Small intestine (tissue), 16 donors: ENCODE measurements around the gene NDUFB5. TPM values are rescaled to one million over a fixed set of nuclear protein-coding genes. Genes with fewer than 3 reads are reported as not detected.

Source experiments
- DNase-seq, 2 donors: peaks; one replicate each; pipeline versions ENCODE4 v3.0.0 to v3.0.0-alpha.2; 2013
- FAIRE-seq: peaks from 2 replicates; lab custom pipeline; 2012; peaks lifted over from hg19 to GRCh38; lab: Jason Lieb, UNC
- H3K27ac ChIP-seq, 3 donors: one replicate each; pipeline ENCODE4 v1.5.1; 2013; ENCODE audit warnings: low read length in 2 of 3, mild to moderate bottlenecking in 2 of 3, control low read depth in 1 of 3, inconsistent platforms in 1 of 3, low read depth in 1 of 3, moderate library complexity in 1 of 3
- H3K27me3 ChIP-seq, 3 donors: one replicate each; pipeline ENCODE4 v1.6.1; 2013; ENCODE audit warnings: low read length in 3 of 3, inconsistent platforms in 1 of 3; ENCODE audit not compliant: control insufficient read depth in 3 of 3, insufficient read depth in 3 of 3
- H3K36me3 ChIP-seq, 3 donors: one replicate each; pipeline ENCODE4 v1.6.1; 2013; ENCODE audit warnings: low read length in 3 of 3, inconsistent platforms in 1 of 3, low read depth in 1 of 3, mild to moderate bottlenecking in 1 of 3, moderate library complexity in 1 of 3; ENCODE audit not compliant: control insufficient read depth in 3 of 3, insufficient read depth in 2 of 3
- H3K4me1 ChIP-seq, 3 donors: one replicate each; pipeline ENCODE4 v1.6.1; 2013; ENCODE audit warnings: low read length in 2 of 3, inconsistent platforms in 1 of 3, low read depth in 1 of 3, mild to moderate bottlenecking in 1 of 3, moderate library complexity in 1 of 3; ENCODE audit not compliant: control insufficient read depth in 3 of 3, insufficient read depth in 2 of 3
- H3K4me3 ChIP-seq, 3 donors: one replicate each; pipeline ENCODE4 v1.5.1; 2013; ENCODE audit warnings: low read length in 3 of 3, control low read depth in 1 of 3, inconsistent platforms in 1 of 3, low read depth in 1 of 3, mild to moderate bottlenecking in 1 of 3, moderate library complexity in 1 of 3
- H3K9me3 ChIP-seq, 2 donors: one replicate each; pipeline ENCODE4 v1.6.1; 2013; ENCODE audit warnings: low read depth in 1 of 2, low read length in 1 of 2; ENCODE audit not compliant: control insufficient read depth in 2 of 2, insufficient read depth in 1 of 2
- WGBS, 3 donors: extraction: QIAGEN DNeasy Blood & Tissue Kit; methylation state at CpG; one replicate each; pipeline ENCODE4 v1.1.7; 2013; 5-methylcytosine and 5-hydroxymethylcytosine counted together
- long read RNA-seq, 10 donors: transcript quantifications; one replicate each; lab custom pipeline, GENCODE V29; 2026
- polyA plus RNA-seq, 4 donors: library from polyadenylated mRNA; stranded (reverse) in 3 of 4; unstranded in 1 of 4; fragments of 200-250 nt in 3 of 4; fragments of 120-200 nt in 1 of 4; gene quantifications; one replicate each; pipeline versions ENCODE4 v1.2.1 to v1.2.3, GENCODE V29; 2013
- donor health status: healthy with polysubstance abuse.
- donor health status: control.
- donor health status: control.
- donor health status: Bipolar disorder and iron deficiency.
- donor health status: healthy.

NDUFB5 gene
- polyA plus RNA-seq = 100 to 1,000 TPM; 124 to 184 (median 157) TPM
- long read RNA-seq, donor 1 = 0 reads
- long read RNA-seq, donor 2, full-length matches to known transcripts = 48 of 48 reads
- long read RNA-seq, donor 2, partial matches to known transcripts = 0 of 48 reads
- long read RNA-seq, donor 2, other reads (novel, unspliced or antisense) = 0 of 48 reads
- long read RNA-seq, donor 3, full-length matches to known transcripts = 50 of 50 reads
- long read RNA-seq, donor 3, partial matches to known transcripts = 0 of 50 reads
- long read RNA-seq, donor 3, other reads (novel, unspliced or antisense) = 0 of 50 reads
- long read RNA-seq, donor 4, partial matches to known transcripts = 0 of 1 reads
- long read RNA-seq, donor 4, other reads (novel, unspliced or antisense) = 0 of 1 reads
- long read RNA-seq, donor 5, full-length matches to known transcripts = 14 of 14 reads
- long read RNA-seq, donor 5, partial matches to known transcripts = 0 of 14 reads
- long read RNA-seq, donor 5, other reads (novel, unspliced or antisense) = 0 of 14 reads
- long read RNA-seq, donor 6, full-length matches to known transcripts = 60 of 80 reads
- long read RNA-seq, donor 6, partial matches to known transcripts = 20 of 80 reads
- long read RNA-seq, donor 6, other reads (novel, unspliced or antisense) = 0 of 80 reads
- long read RNA-seq, donor 7 = 0 reads
- long read RNA-seq, donor 8, full-length matches to known transcripts = 7 of 7 reads
- long read RNA-seq, donor 8, partial matches to known transcripts = 0 of 7 reads
- long read RNA-seq, donor 8, other reads (novel, unspliced or antisense) = 0 of 7 reads
- long read RNA-seq, donor 9, transcript NDUFB5-201 (6 exons, 1,141 nt) = major isoform, 13 of 21 reads
- long read RNA-seq, donor 9, partial matches to known transcripts = 6 of 21 reads
- long read RNA-seq, donor 9, other reads (novel, unspliced or antisense) = 0 of 21 reads
- long read RNA-seq, donor 10, full-length matches to known transcripts = 80 of 103 reads
- long read RNA-seq, donor 10, partial matches to known transcripts = 23 of 103 reads
- long read RNA-seq, donor 10, other reads (novel, unspliced or antisense) = 0 of 103 reads

- peak within 1 kb of the TSS; percentile 73 to 98 (median 86) for H3K27ac ChIP-seq
- DNase-seq (peak; percentile 97 to 98), FAIRE-seq (no peak)
- no peaks in the 10 kb centered on the region for H3K27me3 ChIP-seq
- H3K9me3 ChIP-seq = no peaks in the 10 kb centered on the region
- WGBS, 3 donors = 0% methylated on average over 44 to 45 of the region's 45 CpGs
- H3K36me3 ChIP-seq = peaks cover 0 to 28% (median 3%) of the 10 kb centered on the region in 3 donors
- H3K4me3 ChIP-seq = peak within 1 kb of the TSS; percentile 55 to 72 (median 60)
- peaks cover 0 to 3% (median 2%) of the 10 kb centered on the region in 3 donors for H3K4me1 ChIP-seq
Measured at GRCh38 chr3:179604321-179605078, at the start of gene NDUFB5, which contains the start of gene MRPL47. NDUFB5 (plus strand) TSS chr3:179604794; CDS start chr3:179604816, 22 bp downstream. MRPL47 (minus strand) TSS chr3:179604638; CDS start chr3:179604624, 14 bp downstream.

- H3K4me3 ChIP-seq = no peak overlapping the region
- no peak overlapping the region for H3K27ac ChIP-seq
- WGBS, 3 donors = 4 to 6% (median 6%) methylated on average over 3 of the region's 3 CpGs
- H3K36me3 ChIP-seq = no peaks in the 10 kb centered on the region
- no peaks in the 10 kb centered on the region for H3K9me3 ChIP-seq
- FAIRE-seq = no peak
- peak; percentile 54 to 62 for DNase-seq
- H3K27me3 ChIP-seq = no peaks in the 10 kb centered on the region
- peaks cover 0 to 5% (median 3%) of the 10 kb centered on the region in 3 donors for H3K4me1 ChIP-seq
Measured at GRCh38 chr3:179558742-179559364, 45.7 kb upstream of the NDUFB5 start.

GRCh38 chr3:179560791-179561190 is 43.8 kb upstream of the NDUFB5 start:
- FAIRE-seq (no peak), DNase-seq (no peak)
- 67 to 89% (median 85%) methylated on average over 1 of the region's 1 CpG for WGBS, 3 donors
- H3K27ac ChIP-seq = no peak overlapping the region
- H3K36me3 ChIP-seq = no peaks in the 10 kb centered on the region
- H3K9me3 ChIP-seq = no peaks in the 10 kb centered on the region
- H3K27me3 ChIP-seq = no peaks in the 10 kb centered on the region
- peaks cover 0 to 10% (median 4%) of the 10 kb centered on the region in 3 donors for H3K4me1 ChIP-seq
- H3K4me3 ChIP-seq = no peak overlapping the region

GRCh38 chr3:179562591-179563270 is 41.9 kb upstream of the NDUFB5 start, which contains the start of gene ACTL6A:
ACTL6A (plus strand) TSS chr3:179562926; CDS start chr3:179563093, 167 bp downstream.
- Histone ChIP-seq H3K27ac (peak within 1 kb of the TSS; percentile 46 to 92 (median 90)), H3K4me3 (peak within 1 kb of the TSS; percentile 62 to 96 (median 76)), H3K4me1 (peaks cover 0 to 10% (median 4%) of the 10 kb centered on the region in 3 donors), H3K9me3 (no peaks in the 10 kb centered on the region), H3K36me3 (no peaks in the 10 kb centered on the region), H3K27me3 (no peaks in the 10 kb centered on the region)
- 0 to 1% (median 0%) methylated on average over 41 to 55 of the region's 55 CpGs for WGBS, 3 donors
- DNase-seq (peak; percentile 100), FAIRE-seq (peak; percentile 53)

- 0 to 1% (median 0%) methylated on average over 36 to 40 of the region's 40 CpGs for WGBS, 3 donors
- H3K4me1 ChIP-seq = peaks cover 0 to 10% (median 4%) of the 10 kb centered on the region in 3 donors
Measured at GRCh38 chr3:179563271-179563783, 41.3 kb upstream of the NDUFB5 start.

GRCh38 chr3:179565496-179565895 is 39.1 kb upstream of the NDUFB5 start:
- Histone ChIP-seq H3K9me3 (no peaks in the 10 kb centered on the region), H3K27ac (no peak overlapping the region), H3K27me3 (no peaks in the 10 kb centered on the region), H3K4me1 (peaks cover 0 to 10% (median 4%) of the 10 kb centered on the region in 3 donors), H3K4me3 (no peak overlapping the region), H3K36me3 (peaks cover 2 to 3% (median 2%) of the 10 kb centered on the region in 3 donors)
- FAIRE-seq (no peak), DNase-seq (no peak)
- 50 to 75% (median 55%) methylated on average over 3 of the region's 3 CpGs for WGBS, 3 donors

More at GRCh38 chr3:179563271-179563783, 41.3 kb upstream of the NDUFB5 start:
- FAIRE-seq = no peak
- no peaks in the 10 kb centered on the region for H3K9me3 ChIP-seq
- no peaks in the 10 kb centered on the region for H3K27me3 ChIP-seq
- peak; percentile 74 to 85 for DNase-seq
- peak overlapping the region; percentile 46 to 92 (median 90) for H3K27ac ChIP-seq
- H3K4me3 ChIP-seq = peak overlapping the region; percentile 62 to 96 (median 76)
- no peaks in the 10 kb centered on the region for H3K36me3 ChIP-seq

- Histone ChIP-seq H3K9me3 (no peaks in the 10 kb centered on the region), H3K36me3 (peaks cover 6 to 23% (median 13%) of the 10 kb centered on the region in 3 donors), H3K27me3 (no peaks in the 10 kb centered on the region), H3K27ac (no peak overlapping the region), H3K4me3 (no peak overlapping the region), H3K4me1 (no peaks in the 10 kb centered on the region)
- no peak for FAIRE-seq
- no peak for DNase-seq
- 92 to 100% (median 93%) methylated on average over 1 of the region's 1 CpG for WGBS, 3 donors
Measured at GRCh38 chr3:179580992-179581391, 23.6 kb upstream of the NDUFB5 start.
